IMR-90 (cell line): ENCODE measurements around the gene SLC23A3. TPM values are rescaled to one million over a fixed set of nuclear protein-coding genes. Genes with fewer than 3 reads are reported as not detected.
A peak's percentile ranks its signal among the peaks of the same experiment; 100 is the strongest.

ENCODE experiments used
- ATAC-seq: fragments of 200-7000 bp; cut with Tn5 transposase; 2 replicates; pipeline ENCODE4 v1.9.1; 2020; ENCODE audit warnings: low read depth, mild to moderate bottlenecking, moderate library complexity
- BruUV-seq: library from RNA; stranded (reverse); fragments of 400-500 nt; replicated peaks from 2 replicates; lab custom pipeline; 2021; lab: Mats Ljungman, UMichigan
- CTCF ChIA-PET: fragments of 300-600 bp; formaldehyde crosslinking; extraction: SDS; loops from one replicate; lab custom pipeline; 2021; ENCODE audit warnings: antibody characterized with exemption; lab: Yijun Ruan, JAX
- POLR2A ChIA-PET: fragments of 300-600 bp; sonication (Branson Sonifier 250); formaldehyde crosslinking; loops from one replicate; lab custom pipeline; 2022; ENCODE audit warnings: antibody characterized with exemption; ENCODE audit not compliant: unreplicated experiment; lab: Charles Lee
- DNase-seq: peaks from one replicate; pipeline ENCODE4 v3.0.0; 2013
- H2AFZ ChIP-seq: replicated peaks from 2 replicates; pipeline ENCODE3; 2013; ENCODE audit warnings: low read length, mild to moderate bottlenecking; ENCODE audit not compliant: poor library complexity
- H2AK5ac ChIP-seq: 2 replicates; pipeline ENCODE4 v1.6.1; 2013; ENCODE audit warnings: low read depth, low read length, inconsistent platforms
- H2AK9ac ChIP-seq: replicated peaks from 2 replicates; pipeline ENCODE3; 2013; ENCODE audit warnings: mild to moderate bottlenecking, low read depth, low read length, moderate library complexity; ENCODE audit not compliant: poor library complexity
- H2BK120ac ChIP-seq: 2 replicates; pipeline ENCODE4 v1.6.1; 2013; ENCODE audit warnings: low read depth, low read length, inconsistent platforms
- H2BK15ac ChIP-seq: 3 replicates; pipeline ENCODE4 v1.6.1; 2013; ENCODE audit warnings: low read depth, low read length, inconsistent platforms
- H2BK20ac ChIP-seq: 2 replicates; pipeline ENCODE4 v1.6.1; 2013; ENCODE audit warnings: low read depth, mild to moderate bottlenecking, inconsistent platforms, low read length, moderate library complexity
- H2BK5ac ChIP-seq: 2 replicates; pipeline ENCODE4 v1.6.1; 2013; ENCODE audit warnings: mild to moderate bottlenecking, low read depth, low read length, inconsistent platforms; ENCODE audit not compliant: poor library complexity, severe bottlenecking
- H3K14ac ChIP-seq: replicated peaks from 2 replicates; pipeline ENCODE4 v1.6.1; 2013; ENCODE audit warnings: low read depth, low read length, inconsistent platforms
- H3K18ac ChIP-seq: 2 replicates; pipeline ENCODE4 v1.6.1; 2013; ENCODE audit warnings: low read depth, low read length, control low read depth
- H3K23ac ChIP-seq: 2 replicates; pipeline ENCODE4 v1.6.1; 2013; ENCODE audit warnings: low read depth, low read length, inconsistent platforms
- H3K27ac ChIP-seq: 2 replicates; pipeline ENCODE4 v1.5.1; 2013; ENCODE audit warnings: mild to moderate bottlenecking, control low read depth, low read length; ENCODE audit not compliant: insufficient read depth
- H3K27me3 ChIP-seq: 2 replicates; pipeline ENCODE4 v1.6.1; 2013; ENCODE audit warnings: low read length; ENCODE audit not compliant: control insufficient read depth, insufficient read depth
- H3K36me3 ChIP-seq: 2 replicates; pipeline ENCODE4 v1.6.1; 2013; ENCODE audit warnings: low read length, mixed read lengths; ENCODE audit not compliant: control insufficient read depth, insufficient read depth
- H3K4ac ChIP-seq: 2 replicates; pipeline ENCODE4 v1.6.1; 2013; ENCODE audit warnings: low read depth, low read length, inconsistent platforms
- H3K4me1 ChIP-seq: 2 replicates; pipeline ENCODE4 v1.6.1; 2013; ENCODE audit warnings: low read length, mixed read lengths; ENCODE audit not compliant: control insufficient read depth, insufficient read depth
- H3K4me2 ChIP-seq: 2 replicates; pipeline ENCODE4 v1.6.1; 2013; ENCODE audit warnings: low read depth, mild to moderate bottlenecking, control low read depth, low read length, moderate library complexity
- H3K4me3 ChIP-seq: 2 replicates; pipeline ENCODE4 v1.5.1; 2013; ENCODE audit warnings: low read depth, mild to moderate bottlenecking, control low read depth, low read length, moderate library complexity; ENCODE audit not compliant: insufficient read depth
- H3K56ac ChIP-seq: 2 replicates; pipeline ENCODE4 v1.6.1; 2013; ENCODE audit warnings: low read length, inconsistent platforms; ENCODE audit not compliant: insufficient read depth; ENCODE audit errors: extremely low read depth
- H3K79me1 ChIP-seq, 2 experiments: 2 replicates each; pipeline ENCODE4 v1.6.1; 2013; ENCODE audit warnings: low read length in 2 of 2, inconsistent platforms in 1 of 2, low read depth in 1 of 2
- H3K9ac ChIP-seq: 2 replicates; pipeline ENCODE4 v1.6.1; 2013; ENCODE audit warnings: low read depth, low read length, control low read depth
- H3K9me1 ChIP-seq: 2 replicates; pipeline ENCODE4 v1.6.1; 2013; ENCODE audit warnings: low read length, inconsistent platforms; ENCODE audit not compliant: insufficient read depth
- H3K9me3 ChIP-seq: 2 replicates; pipeline ENCODE4 v1.6.1; 2013; ENCODE audit warnings: low read length; ENCODE audit not compliant: control insufficient read depth, insufficient read depth
- H4K20me1 ChIP-seq: 2 replicates; pipeline ENCODE4 v1.6.1; 2013; ENCODE audit warnings: low read length, inconsistent platforms; ENCODE audit not compliant: insufficient read depth
- H4K5ac ChIP-seq: 2 replicates; pipeline ENCODE4 v1.6.1; 2013; ENCODE audit warnings: mild to moderate bottlenecking, low read depth, low read length, control low read depth
- H4K8ac ChIP-seq, 2 experiments: 2 replicates each; pipeline ENCODE4 v1.6.1; 2013; ENCODE audit warnings: low read depth in 2 of 2, low read length in 2 of 2, control low read depth in 1 of 2, inconsistent platforms in 1 of 2
- H4K91ac ChIP-seq: 2 replicates; pipeline ENCODE4 v1.6.1; 2013; ENCODE audit warnings: low read depth, low read length, inconsistent platforms; ENCODE audit not compliant: insufficient read depth
- BHLHE40 ChIP-seq: fragments of 150-350 bp; IDR thresholded peaks from 2 replicates; pipeline ENCODE4 v1.6.1; 2016; ENCODE audit warnings: mild to moderate bottlenecking, low read depth, low read length
- CEBPB ChIP-seq: IDR thresholded peaks from 2 replicates; pipeline ENCODE4 v1.6.1; 2012; ENCODE audit warnings: low read depth, low read length, improper control_type of control experiment
- CHD1 ChIP-seq: IDR thresholded peaks from 2 replicates; pipeline ENCODE4 v1.6.1; 2012; ENCODE audit warnings: low read depth, low read length, improper control_type of control experiment
- FOS ChIP-seq: fragments of 150-350 bp; IDR thresholded peaks from 2 replicates; pipeline ENCODE4 v1.6.1; 2016; ENCODE audit warnings: low read depth, low read length
- MAFK ChIP-seq: IDR thresholded peaks from 2 replicates; pipeline ENCODE4 v1.6.1; 2012; ENCODE audit warnings: low read depth, low read length, improper control_type of control experiment
- MAZ ChIP-seq: IDR thresholded peaks from 2 replicates; pipeline ENCODE4 v1.6.1; 2012; ENCODE audit warnings: low read depth, mild to moderate bottlenecking, low read length, improper control_type of control experiment, moderate library complexity, borderline replicate concordance
- MXI1 ChIP-seq: IDR thresholded peaks from 2 replicates; pipeline ENCODE4 v1.6.1; 2012; ENCODE audit warnings: low read depth, mild to moderate bottlenecking, low read length, moderate library complexity, borderline replicate concordance
- NFE2L2 ChIP-seq: fragments of 150-350 bp; IDR thresholded peaks from 2 replicates; pipeline ENCODE4 v1.6.1; 2016; ENCODE audit warnings: low read depth, mild to moderate bottlenecking, low read length
- POLR2A ChIP-seq: IDR thresholded peaks from 2 replicates; pipeline ENCODE4 v1.6.1; 2012; ENCODE audit warnings: mild to moderate bottlenecking, low read depth, low read length
- RAD21 ChIP-seq: IDR thresholded peaks from 2 replicates; pipeline ENCODE4 v1.6.1; 2012; ENCODE audit warnings: low read length, improper control_type of control experiment
- RCOR1 ChIP-seq: IDR thresholded peaks from 2 replicates; pipeline ENCODE4 v1.6.1; 2012; ENCODE audit warnings: mild to moderate bottlenecking, low read length, improper control_type of control experiment; ENCODE audit not compliant: insufficient replicate concordance
- RFX5 ChIP-seq: IDR thresholded peaks from 2 replicates; pipeline ENCODE4 v1.8.0; 2012; ENCODE audit warnings: low read depth, mild to moderate bottlenecking, low read length, moderate library complexity
- SMC3 ChIP-seq: fragments of 150-350 bp; IDR thresholded peaks from 2 replicates; pipeline ENCODE4 v1.6.1; 2016; ENCODE audit warnings: low read depth, mild to moderate bottlenecking, antibody characterized with exemption, low read length, moderate library complexity
- WGBS, 2 experiments: methylation state at CpG; one replicate each; pipeline versions ENCODE4 v1.1.5 to v1.1.7; 2013; ENCODE audit warnings: missing lambda C conversion rate in 2 of 2; ENCODE audit not compliant: insufficient read length in 1 of 2; ENCODE audit errors: extremely low coverage in 2 of 2; 5-methylcytosine and 5-hydroxymethylcytosine counted together
- dilution Hi-C: fragments of 300-500 bp; cut with HindIII; formaldehyde crosslinking; loops from one replicate; pipeline ENCODE4 v1.14.3; 2018; ENCODE audit warnings: low sequenced_read_pairs; ENCODE audit not compliant: unreplicated experiment
- in situ Hi-C: fragments of 300-500 bp; cut with MboI; formaldehyde crosslinking; loops from 3 replicates; pipeline ENCODE4 v1.14.3; 2019; ENCODE audit warnings: low sequenced_read_pairs, inconsistent platforms, mixed read lengths
- intact Hi-C: fragments of 100-400 bp; cut with micrococcal nuclease; formaldehyde crosslinking; loops from 2 replicates; pipeline ENCODE4 v1.10.0; 2022
- polyA plus RNA-seq, 3 experiments: library from polyadenylated mRNA; depleted of rRNA; stranded (reverse); fragments of >200 nt; gene quantifications; 2 replicates each; pipeline ENCODE4 v1.2.3, GENCODE V29; 2012; ENCODE audit warnings: low replicate concordance in 1 of 3
- total RNA-seq: library from RNA; depleted of rRNA; stranded (reverse); fragments of >200 nt; gene quantifications from 2 replicates; pipeline ENCODE4 v1.2.3, GENCODE V29; 2012
- TF ChIP-seq, protein P1 (sequence below): fragments of 150-350 bp; IDR thresholded peaks from 2 replicates; pipeline ENCODE4 v1.6.1; 2017; ENCODE audit warnings: mild to moderate bottlenecking, antibody characterized with exemption, low read length, low read depth
- TF ChIP-seq, protein P2 (sequence below): conservative IDR thresholded peaks from 2 replicates; pipeline ENCODE4 v1.5.1; 2012; ENCODE audit warnings: mild to moderate bottlenecking, low read depth, low read length, improper control_type of control experiment
- TF ChIP-seq, protein P3 (sequence below): fragments of 150-350 bp; IDR thresholded peaks from 2 replicates; pipeline ENCODE4 v1.6.1; 2016; ENCODE audit warnings: low read depth, mild to moderate bottlenecking, low read length, moderate library complexity, borderline replicate concordance

The SLC23A3 gene
- total and polyA plus RNA-seq, 2 of the 4 experiments (the other 2 are of a cell fraction) = 0.18 to 0.65 TPM

DNA sequence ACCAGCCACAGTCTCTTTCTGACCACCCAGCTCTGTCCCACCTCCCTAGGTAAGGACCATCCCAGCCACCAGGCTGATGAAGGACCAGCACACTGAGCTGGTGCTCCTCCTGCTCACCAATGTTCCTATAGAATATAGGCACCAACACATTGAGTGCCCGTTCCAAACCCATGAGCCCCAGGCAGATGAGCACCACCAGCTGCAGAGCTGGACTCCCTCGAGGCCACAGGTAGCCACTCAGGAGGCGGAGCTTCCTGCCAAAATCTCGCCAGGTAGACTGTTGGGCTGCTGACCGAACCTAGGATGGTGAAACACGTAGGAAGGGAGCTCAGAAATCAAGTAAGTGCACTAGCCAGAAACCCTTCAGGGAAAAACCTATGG is 46.7 kb upstream of the SLC23A3 start:
- Histone ChIP-seq H2BK5ac (no peak overlapping the region), H2AK9ac (no peak overlapping the region), H2AK5ac (peak overlapping the region; percentile 64; the same call in 1 of the 2 replicates), H2BK20ac (no peak overlapping the region; the same call in 1 of the 2 replicates), H3K27ac (no peak overlapping the region), H2BK15ac (no peak overlapping the region), H4K91ac (0 out of 2 replicates have a peak overlapping the region, but pooled peaks have one; percentile 14), H3K9ac (no peak overlapping the region), H3K9me3 (no peaks in the 10 kb centered on the region), H3K4me3 (no peak overlapping the region), H3K4me2 (no peak overlapping the region), H3K36me3 (peaks cover 48% of the 10 kb centered on the region), H2AFZ (peak overlapping the region; percentile 5), H3K14ac (no peak overlapping the region), H3K9me1 (peaks cover 6% of the 10 kb centered on the region), H3K23ac (no peak overlapping the region), H3K4me1 (peaks cover 5% of the 10 kb centered on the region; the same call in 1 of the 2 replicates), H2BK120ac (no peak overlapping the region), H3K79me1 (peaks cover 8 to 28% of the 10 kb centered on the region in 2 experiments; a peak in 3 of 4 replicates), H4K8ac (no peak overlapping the region), H3K4ac (peak overlapping the region; percentile 8; the same call in 1 of the 2 replicates), H4K5ac (no peak overlapping the region), H3K18ac (no peak overlapping the region), H4K20me1 (peaks cover 11% of the 10 kb centered on the region), H3K27me3 (no peaks in the 10 kb centered on the region), H3K56ac (no peak overlapping the region)
- in situ Hi-C loops = no loop called here
- no peak for TF ChIP-seq SMC3
- TF ChIP-seq RFX5 = no peak
- TF ChIP-seq CEBPB = no peak
- TF ChIP-seq, protein P1, sequence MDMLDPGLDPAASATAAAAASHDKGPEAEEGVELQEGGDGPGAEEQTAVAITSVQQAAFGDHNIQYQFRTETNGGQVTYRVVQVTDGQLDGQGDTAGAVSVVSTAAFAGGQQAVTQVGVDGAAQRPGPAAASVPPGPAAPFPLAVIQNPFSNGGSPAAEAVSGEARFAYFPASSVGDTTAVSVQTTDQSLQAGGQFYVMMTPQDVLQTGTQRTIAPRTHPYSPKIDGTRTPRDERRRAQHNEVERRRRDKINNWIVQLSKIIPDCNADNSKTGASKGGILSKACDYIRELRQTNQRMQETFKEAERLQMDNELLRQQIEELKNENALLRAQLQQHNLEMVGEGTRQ = no peak
- no peak for TF ChIP-seq BHLHE40
- no peak for TF ChIP-seq FOS
- TF ChIP-seq CHD1 = no peak
- TF ChIP-seq MAFK = no peak
- no peak for TF ChIP-seq NFE2L2
- TF ChIP-seq MXI1 = no peak
- no peak for TF ChIP-seq RAD21
- TF ChIP-seq POLR2A = no peak
- TF ChIP-seq, protein P2, sequence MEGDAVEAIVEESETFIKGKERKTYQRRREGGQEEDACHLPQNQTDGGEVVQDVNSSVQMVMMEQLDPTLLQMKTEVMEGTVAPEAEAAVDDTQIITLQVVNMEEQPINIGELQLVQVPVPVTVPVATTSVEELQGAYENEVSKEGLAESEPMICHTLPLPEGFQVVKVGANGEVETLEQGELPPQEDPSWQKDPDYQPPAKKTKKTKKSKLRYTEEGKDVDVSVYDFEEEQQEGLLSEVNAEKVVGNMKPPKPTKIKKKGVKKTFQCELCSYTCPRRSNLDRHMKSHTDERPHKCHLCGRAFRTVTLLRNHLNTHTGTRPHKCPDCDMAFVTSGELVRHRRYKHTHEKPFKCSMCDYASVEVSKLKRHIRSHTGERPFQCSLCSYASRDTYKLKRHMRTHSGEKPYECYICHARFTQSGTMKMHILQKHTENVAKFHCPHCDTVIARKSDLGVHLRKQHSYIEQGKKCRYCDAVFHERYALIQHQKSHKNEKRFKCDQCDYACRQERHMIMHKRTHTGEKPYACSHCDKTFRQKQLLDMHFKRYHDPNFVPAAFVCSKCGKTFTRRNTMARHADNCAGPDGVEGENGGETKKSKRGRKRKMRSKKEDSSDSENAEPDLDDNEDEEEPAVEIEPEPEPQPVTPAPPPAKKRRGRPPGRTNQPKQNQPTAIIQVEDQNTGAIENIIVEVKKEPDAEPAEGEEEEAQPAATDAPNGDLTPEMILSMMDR = no peak
- TF ChIP-seq, protein P3, sequence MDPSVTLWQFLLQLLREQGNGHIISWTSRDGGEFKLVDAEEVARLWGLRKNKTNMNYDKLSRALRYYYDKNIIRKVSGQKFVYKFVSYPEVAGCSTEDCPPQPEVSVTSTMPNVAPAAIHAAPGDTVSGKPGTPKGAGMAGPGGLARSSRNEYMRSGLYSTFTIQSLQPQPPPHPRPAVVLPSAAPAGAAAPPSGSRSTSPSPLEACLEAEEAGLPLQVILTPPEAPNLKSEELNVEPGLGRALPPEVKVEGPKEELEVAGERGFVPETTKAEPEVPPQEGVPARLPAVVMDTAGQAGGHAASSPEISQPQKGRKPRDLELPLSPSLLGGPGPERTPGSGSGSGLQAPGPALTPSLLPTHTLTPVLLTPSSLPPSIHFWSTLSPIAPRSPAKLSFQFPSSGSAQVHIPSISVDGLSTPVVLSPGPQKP = no peak
- TF ChIP-seq MAZ = no peak
- TF ChIP-seq RCOR1 = no peak
- intact Hi-C loops = no loop called here
- CTCF ChIA-PET = no interaction called here
- 86% methylated on average over 6 of the region's 6 CpGs; no CpG with 5 or more reads in 1 of the 2 experiments for WGBS, 2 experiments
- ATAC-seq (no peak), DNase-seq (no peak)
- no TSS peak for BruUV-seq
- POLR2A ChIA-PET = interaction anchor here (0.6 kb wide), 1 partner anchor 453 kb away, joined by 3 read pairs; no protein-coding TSS in a partner anchor
- dilution Hi-C loops = no loop called here
